ENCODE data around the gene PALM.

The PALM gene

DNA sequence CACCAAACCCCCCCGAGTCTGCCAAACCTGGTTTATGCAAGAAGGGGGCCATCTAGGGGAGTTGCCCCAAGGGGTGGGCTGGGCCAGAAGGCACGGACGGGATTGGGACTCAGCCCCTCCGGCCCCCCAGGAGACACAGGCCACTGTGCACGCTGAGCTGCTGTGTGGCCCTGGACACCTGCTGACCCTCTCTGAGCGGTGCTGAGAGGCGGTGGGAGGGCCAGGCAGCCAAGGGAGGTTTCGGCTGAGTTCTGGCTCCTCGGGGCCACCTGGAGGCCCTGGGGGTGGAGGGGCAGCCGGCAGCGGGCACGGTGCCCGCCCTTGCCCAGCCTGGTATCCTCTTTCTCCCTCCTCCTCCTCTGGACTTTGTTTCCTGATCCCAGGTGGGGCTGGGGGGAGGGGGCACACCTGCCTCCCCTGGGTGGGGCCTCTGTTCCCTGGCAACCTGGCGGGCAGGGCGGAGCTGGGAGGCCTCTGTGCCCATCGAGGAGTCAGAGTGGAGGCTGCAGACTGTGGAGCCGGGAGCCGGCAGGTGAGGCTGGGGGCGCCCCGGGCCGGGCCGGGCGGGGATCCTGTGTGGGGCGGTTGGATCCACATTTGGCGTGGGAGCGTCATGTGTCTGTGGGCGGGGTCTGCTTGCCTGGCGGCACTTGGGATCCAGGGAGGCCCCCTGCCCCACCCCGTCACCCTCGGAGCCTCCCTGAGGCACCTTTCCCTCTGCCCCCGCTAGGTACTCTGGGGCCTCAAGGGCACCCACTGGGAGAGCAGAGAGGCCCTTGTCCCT is 42.1 kb downstream of the PALM start, which contains the start of gene MISP:
TSS of gene MISP (plus strand) at position 473 of the 784 bp plus-strand sequence. CDS start 5,835 bp downstream, outside the sequence.
- peaks cover 0 to 18% (median 13%) of the 10 kb centered on the region in 5 donors for H3K36me3 ChIP-seq (ENCODE audit: control insufficient read depth in 5 of 5, insufficient read depth in 5 of 5, low read length in 5 of 5)

DNA sequence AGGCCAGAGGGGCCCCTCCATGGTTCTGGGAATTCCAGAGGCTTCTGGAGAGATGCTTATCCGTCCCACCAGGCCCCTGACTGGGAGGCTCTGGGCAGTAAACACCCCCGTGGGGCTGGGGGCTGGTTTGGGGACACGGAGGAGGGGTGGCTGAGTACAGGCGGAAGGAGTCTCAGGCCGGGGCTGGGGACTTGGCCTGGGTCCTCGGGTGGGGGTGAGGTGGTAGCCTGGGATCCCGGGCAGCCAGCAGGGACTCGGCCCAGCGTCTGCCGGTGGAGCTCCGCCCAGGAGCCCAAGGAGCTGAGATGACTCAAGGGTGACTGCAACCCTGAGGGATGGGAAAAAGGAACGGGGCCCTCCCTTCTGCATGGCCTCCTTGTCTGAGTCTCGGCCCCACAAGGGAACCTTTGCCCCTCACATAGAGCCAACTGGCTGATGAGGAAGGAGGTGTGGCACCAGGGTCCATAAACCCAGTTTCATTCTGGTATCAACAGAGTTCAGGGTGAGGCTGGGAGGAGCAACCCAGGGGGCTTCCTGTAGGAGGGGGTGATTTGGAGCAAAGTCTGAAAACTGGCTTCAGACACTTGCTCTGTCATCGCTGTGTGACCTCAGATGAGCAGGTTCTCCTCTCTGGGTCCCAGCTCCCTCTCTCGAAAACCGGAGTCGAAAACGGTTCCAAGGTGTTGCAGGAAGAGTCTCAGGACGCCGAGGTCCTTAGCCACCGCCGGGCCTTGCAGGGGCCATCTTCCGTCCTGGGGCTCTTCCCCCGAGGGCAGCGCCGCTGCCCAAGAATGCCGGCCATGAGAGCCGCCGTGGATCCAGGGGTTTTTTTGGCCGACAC is 43.0 kb downstream of the PALM start:
- Histone ChIP-seq H3K9me3 (ENCODE audit: control insufficient read depth in 5 of 5, low read length in 5 of 5) (peaks cover 0 to 10% (median 9%) of the 10 kb centered on the region in 5 donors), H3K27me3 (ENCODE audit: control insufficient read depth in 5 of 5, insufficient read depth in 4 of 5, low read length in 5 of 5) (peaks cover 0 to 3% (median 0%) of the 10 kb centered on the region in 5 donors), H3K36me3 (ENCODE audit: control insufficient read depth in 5 of 5, insufficient read depth in 5 of 5, low read length in 5 of 5) (peaks cover 0 to 12% (median 6%) of the 10 kb centered on the region in 5 donors), H3K27ac (ENCODE audit: low read depth, low read length) (no peak overlapping the region), H3K4me3 (ENCODE audit: low read depth in 1 of 5, low read length in 5 of 5) (no peak overlapping the region), H3K9ac (ENCODE audit: low read length in 5 of 5) (no peak overlapping the region), H3K4me1 (ENCODE audit: control insufficient read depth in 5 of 5, insufficient read depth in 5 of 5, low read length in 5 of 5) (peaks cover 0 to 13% (median 6%) of the 10 kb centered on the region in 5 donors)

More for the DNA sequence above, 42.1 kb downstream of the PALM start, which contains the start of gene MISP:
- Histone ChIP-seq H3K27me3 (ENCODE audit: control insufficient read depth in 5 of 5, insufficient read depth in 4 of 5, low read length in 5 of 5) (peaks cover 0 to 3% (median 0%) of the 10 kb centered on the region in 5 donors), H3K9me3 (ENCODE audit: control insufficient read depth in 5 of 5, low read length in 5 of 5) (peaks cover 0 to 13% (median 10%) of the 10 kb centered on the region in 5 donors), H3K9ac (ENCODE audit: low read length in 5 of 5) (no peak within 1 kb of the TSS), H3K4me1 (ENCODE audit: control insufficient read depth in 5 of 5, insufficient read depth in 5 of 5, low read length in 5 of 5) (peaks cover 0 to 13% (median 6%) of the 10 kb centered on the region in 5 donors), H3K4me3 (ENCODE audit: low read depth in 1 of 5, low read length in 5 of 5) (no peak within 1 kb of the TSS), H3K27ac (ENCODE audit: low read depth, low read length) (no peak within 1 kb of the TSS)

DNA sequence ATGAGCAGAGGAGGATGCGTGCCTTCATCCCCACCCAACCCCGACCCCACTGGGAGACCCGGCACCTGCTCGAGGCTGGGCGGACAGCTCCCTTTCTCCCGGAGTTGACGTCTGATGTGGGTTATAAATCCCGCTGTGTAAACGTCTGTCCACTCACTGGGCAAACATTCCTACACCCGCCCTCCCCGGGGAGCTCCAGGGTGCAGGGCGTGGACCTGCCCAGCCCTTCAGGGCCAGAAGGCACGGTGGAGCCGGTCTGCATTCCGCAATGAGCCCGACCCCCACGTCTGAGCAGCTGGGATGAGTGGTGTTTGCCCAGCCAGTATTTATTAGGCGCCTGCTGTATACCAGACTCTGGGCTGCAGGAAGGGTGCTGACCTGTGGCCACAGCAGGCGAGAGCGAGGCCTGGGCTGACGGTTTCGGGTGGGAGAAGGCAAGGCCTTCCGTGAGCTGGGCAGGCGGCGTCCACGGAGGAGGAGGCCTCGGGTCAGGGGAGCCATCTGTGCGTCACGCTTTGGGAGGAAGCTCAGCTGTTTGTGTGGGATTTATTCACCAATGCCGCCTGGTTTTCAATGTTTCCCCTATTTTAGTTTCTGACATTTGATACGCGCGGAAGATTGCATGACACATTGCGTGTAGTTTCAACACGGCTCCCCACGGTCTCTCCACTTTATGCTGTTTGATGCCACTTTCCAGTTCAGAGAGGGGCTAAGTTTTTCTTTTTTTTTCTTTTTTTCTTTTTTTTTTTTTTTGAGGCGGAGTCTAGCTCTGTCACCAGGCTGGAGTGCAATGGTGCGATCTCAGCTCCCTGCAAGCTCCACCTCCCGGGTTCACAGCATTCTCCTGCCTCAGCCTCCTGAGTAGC is 44.1 kb downstream of the PALM start:
- H3K27me3 ChIP-seq (ENCODE audit: control insufficient read depth in 5 of 5, insufficient read depth in 4 of 5, low read length in 5 of 5), result peaks cover 0 to 3% (median 0%) of the 10 kb centered on the region in 5 donors

DNA sequence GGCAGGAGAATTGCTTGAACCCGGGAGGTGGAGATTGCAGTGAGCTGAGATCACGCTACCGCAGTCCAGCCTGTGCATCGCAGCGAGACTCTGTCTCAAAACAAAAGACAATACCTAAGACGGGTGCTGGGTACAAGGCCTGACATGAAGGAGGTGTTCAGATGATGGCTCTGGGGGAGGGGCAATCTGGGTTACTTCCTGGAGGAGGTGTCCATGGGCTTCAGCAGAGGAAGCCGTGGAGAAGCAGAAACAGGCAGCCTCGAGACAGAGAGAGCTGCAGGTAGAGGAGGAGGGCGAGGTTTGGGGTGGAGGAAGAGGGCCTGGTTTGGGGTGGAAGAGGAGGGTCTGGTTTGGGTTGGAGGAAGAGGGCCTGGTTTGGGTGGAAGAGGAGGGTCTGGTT is 45.8 kb downstream of the PALM start:
- Histone ChIP-seq H3K9me3 (ENCODE audit: control insufficient read depth in 5 of 5, low read length in 5 of 5) (peaks cover 0 to 12% (median 8%) of the 10 kb centered on the region in 5 donors), H3K27ac (ENCODE audit: low read depth, low read length) (no peak overlapping the region), H3K9ac (ENCODE audit: low read length in 5 of 5) (no peak overlapping the region), H3K36me3 (ENCODE audit: control insufficient read depth in 5 of 5, insufficient read depth in 5 of 5, low read length in 5 of 5) (no peaks in the 10 kb centered on the region), H3K4me1 (ENCODE audit: control insufficient read depth in 5 of 5, insufficient read depth in 5 of 5, low read length in 5 of 5) (peaks cover 0 to 13% (median 6%) of the 10 kb centered on the region in 5 donors), H3K4me3 (ENCODE audit: low read depth in 1 of 5, low read length in 5 of 5) (no peak overlapping the region), H3K27me3 (ENCODE audit: control insufficient read depth in 5 of 5, insufficient read depth in 4 of 5, low read length in 5 of 5) (peaks cover 0 to 3% (median 0%) of the 10 kb centered on the region in 5 donors)

More for the DNA sequence above, 44.1 kb downstream of the PALM start:
- H3K27ac ChIP-seq (ENCODE audit: low read depth, low read length), result peak overlapping the region; percentile 42
- no peak overlapping the region for H3K9ac ChIP-seq (ENCODE audit: low read length in 5 of 5)
- H3K4me3 ChIP-seq (ENCODE audit: low read depth in 1 of 5, low read length in 5 of 5), result no peak overlapping the region
- H3K36me3 ChIP-seq (ENCODE audit: control insufficient read depth in 5 of 5, insufficient read depth in 5 of 5, low read length in 5 of 5), result peaks cover 0 to 2% (median under 1%) of the 10 kb centered on the region in 5 donors
- peaks cover 0 to 4% (median 2%) of the 10 kb centered on the region in 5 donors for H3K9me3 ChIP-seq (ENCODE audit: control insufficient read depth in 5 of 5, low read length in 5 of 5)
- peaks cover 0 to 13% (median 6%) of the 10 kb centered on the region in 5 donors for H3K4me1 ChIP-seq (ENCODE audit: control insufficient read depth in 5 of 5, insufficient read depth in 5 of 5, low read length in 5 of 5)

DNA sequence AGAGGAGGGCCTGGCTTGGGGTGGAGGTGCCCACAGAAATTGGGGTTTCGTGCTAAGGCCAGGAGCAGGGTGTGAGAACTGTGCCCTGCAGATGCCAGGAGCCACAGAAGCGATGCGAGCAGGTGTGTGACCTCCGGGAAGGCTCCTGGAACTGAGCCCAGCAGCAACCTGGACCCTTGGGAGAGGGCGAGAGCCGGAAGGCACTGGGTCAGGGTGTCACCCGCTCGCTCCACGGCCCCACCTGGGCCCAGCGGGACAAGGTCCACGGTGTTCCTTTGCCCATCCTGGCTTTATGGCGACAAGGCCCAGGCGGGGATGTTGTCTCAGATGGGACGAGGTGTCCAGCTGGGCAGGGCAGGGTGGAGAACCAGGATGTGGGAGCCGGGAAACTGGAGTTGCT is 46.3 kb downstream of the PALM start:
- peaks cover 0 to 13% (median 6%) of the 10 kb centered on the region in 5 donors for H3K4me1 ChIP-seq (ENCODE audit: control insufficient read depth in 5 of 5, insufficient read depth in 5 of 5, low read length in 5 of 5)

DNA sequence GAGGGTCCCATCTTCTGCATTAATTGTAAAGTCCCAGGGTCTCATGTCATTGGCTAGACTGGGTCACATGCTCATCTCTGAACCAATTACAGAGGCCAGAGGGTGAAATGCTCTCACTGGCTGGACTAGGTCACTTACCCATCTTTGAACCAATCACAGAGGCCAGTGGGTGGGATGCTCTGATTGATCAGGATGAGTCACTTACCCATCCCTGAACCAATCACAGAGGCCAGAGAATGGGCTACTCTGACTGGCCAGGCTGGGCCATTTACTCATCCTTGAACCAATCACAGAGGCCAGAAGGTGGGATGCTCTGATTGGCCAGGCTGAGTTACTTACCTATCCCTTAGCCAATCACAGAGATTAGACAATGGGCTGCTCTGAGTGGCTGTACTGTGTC is 47.5 kb downstream of the PALM start:
- no peak overlapping the region for H3K27ac ChIP-seq (ENCODE audit: low read depth, low read length)
- peaks cover 0 to 12% (median 8%) of the 10 kb centered on the region in 5 donors for H3K9me3 ChIP-seq (ENCODE audit: control insufficient read depth in 5 of 5, low read length in 5 of 5)
- no peaks in the 10 kb centered on the region for H3K27me3 ChIP-seq (ENCODE audit: control insufficient read depth in 5 of 5, insufficient read depth in 4 of 5, low read length in 5 of 5)
- H3K4me3 ChIP-seq (ENCODE audit: low read depth in 1 of 5, low read length in 5 of 5), result no peak overlapping the region
- no peaks in the 10 kb centered on the region for H3K36me3 ChIP-seq (ENCODE audit: control insufficient read depth in 5 of 5, insufficient read depth in 5 of 5, low read length in 5 of 5)
- H3K9ac ChIP-seq (ENCODE audit: low read length in 5 of 5), result no peak overlapping the region
- peaks cover 0 to 13% (median 6%) of the 10 kb centered on the region in 5 donors for H3K4me1 ChIP-seq (ENCODE audit: control insufficient read depth in 5 of 5, insufficient read depth in 5 of 5, low read length in 5 of 5)

More for the DNA sequence above, 46.3 kb downstream of the PALM start:
- Histone ChIP-seq H3K4me3 (ENCODE audit: low read depth in 1 of 5, low read length in 5 of 5) (no peak overlapping the region), H3K9ac (ENCODE audit: low read length in 5 of 5) (no peak overlapping the region), H3K36me3 (ENCODE audit: control insufficient read depth in 5 of 5, insufficient read depth in 5 of 5, low read length in 5 of 5) (no peaks in the 10 kb centered on the region), H3K27me3 (ENCODE audit: control insufficient read depth in 5 of 5, insufficient read depth in 4 of 5, low read length in 5 of 5) (peaks cover 0 to 3% (median 0%) of the 10 kb centered on the region in 5 donors), H3K27ac (ENCODE audit: low read depth, low read length) (no peak overlapping the region), H3K9me3 (ENCODE audit: control insufficient read depth in 5 of 5, low read length in 5 of 5) (peaks cover 0 to 12% (median 8%) of the 10 kb centered on the region in 5 donors)

DNA sequence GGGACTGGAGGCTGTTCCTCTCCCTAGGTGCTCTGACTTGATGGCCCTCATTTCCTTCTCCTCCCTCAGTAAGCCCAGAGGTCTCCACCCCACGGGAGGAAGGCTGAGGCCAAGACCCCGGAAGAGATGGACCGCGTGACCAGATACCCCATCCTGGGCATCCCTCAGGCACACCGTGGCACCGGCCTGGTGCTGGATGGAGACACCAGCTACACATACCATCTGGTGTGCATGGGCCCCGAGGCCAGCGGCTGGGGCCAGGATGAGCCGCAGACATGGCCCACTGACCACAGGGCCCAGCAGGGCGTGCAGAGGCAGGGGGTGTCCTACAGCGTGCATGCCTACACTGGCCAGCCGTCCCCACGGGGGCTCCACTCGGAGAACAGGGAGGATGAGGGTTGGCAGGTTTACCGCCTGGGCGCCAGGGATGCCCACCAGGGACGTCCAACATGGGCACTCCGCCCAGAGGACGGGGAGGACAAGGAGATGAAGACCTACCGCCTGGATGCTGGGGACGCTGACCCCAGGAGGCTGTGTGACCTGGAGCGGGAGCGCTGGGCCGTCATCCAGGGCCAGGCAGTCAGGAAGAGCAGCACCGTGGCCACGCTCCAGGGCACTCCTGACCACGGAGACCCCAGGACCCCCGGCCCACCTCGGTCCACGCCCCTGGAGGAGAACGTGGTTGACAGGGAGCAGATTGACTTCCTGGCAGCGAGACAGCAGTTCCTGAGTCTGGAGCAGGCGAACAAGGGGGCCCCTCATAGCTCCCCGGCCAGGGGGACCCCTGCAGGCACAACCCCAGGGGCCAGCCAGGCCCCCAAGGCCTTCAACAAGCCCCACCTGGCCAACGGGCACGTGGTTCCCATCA is 48.3 kb downstream of the PALM start:
- no peak overlapping the region for H3K9ac ChIP-seq (ENCODE audit: low read length in 5 of 5)
- no peak overlapping the region for H3K4me3 ChIP-seq (ENCODE audit: low read depth in 1 of 5, low read length in 5 of 5)
- no peak overlapping the region for H3K27ac ChIP-seq (ENCODE audit: low read depth, low read length)
- H3K4me1 ChIP-seq (ENCODE audit: control insufficient read depth in 5 of 5, insufficient read depth in 5 of 5, low read length in 5 of 5), result peaks cover 0 to 12% (median 6%) of the 10 kb centered on the region in 5 donors
- H3K36me3 ChIP-seq (ENCODE audit: control insufficient read depth in 5 of 5, insufficient read depth in 5 of 5, low read length in 5 of 5), result no peaks in the 10 kb centered on the region
- no peaks in the 10 kb centered on the region for H3K27me3 ChIP-seq (ENCODE audit: control insufficient read depth in 5 of 5, insufficient read depth in 4 of 5, low read length in 5 of 5)
- H3K9me3 ChIP-seq (ENCODE audit: control insufficient read depth in 5 of 5, low read length in 5 of 5), result peaks cover 0 to 12% (median 8%) of the 10 kb centered on the region in 5 donors

DNA sequence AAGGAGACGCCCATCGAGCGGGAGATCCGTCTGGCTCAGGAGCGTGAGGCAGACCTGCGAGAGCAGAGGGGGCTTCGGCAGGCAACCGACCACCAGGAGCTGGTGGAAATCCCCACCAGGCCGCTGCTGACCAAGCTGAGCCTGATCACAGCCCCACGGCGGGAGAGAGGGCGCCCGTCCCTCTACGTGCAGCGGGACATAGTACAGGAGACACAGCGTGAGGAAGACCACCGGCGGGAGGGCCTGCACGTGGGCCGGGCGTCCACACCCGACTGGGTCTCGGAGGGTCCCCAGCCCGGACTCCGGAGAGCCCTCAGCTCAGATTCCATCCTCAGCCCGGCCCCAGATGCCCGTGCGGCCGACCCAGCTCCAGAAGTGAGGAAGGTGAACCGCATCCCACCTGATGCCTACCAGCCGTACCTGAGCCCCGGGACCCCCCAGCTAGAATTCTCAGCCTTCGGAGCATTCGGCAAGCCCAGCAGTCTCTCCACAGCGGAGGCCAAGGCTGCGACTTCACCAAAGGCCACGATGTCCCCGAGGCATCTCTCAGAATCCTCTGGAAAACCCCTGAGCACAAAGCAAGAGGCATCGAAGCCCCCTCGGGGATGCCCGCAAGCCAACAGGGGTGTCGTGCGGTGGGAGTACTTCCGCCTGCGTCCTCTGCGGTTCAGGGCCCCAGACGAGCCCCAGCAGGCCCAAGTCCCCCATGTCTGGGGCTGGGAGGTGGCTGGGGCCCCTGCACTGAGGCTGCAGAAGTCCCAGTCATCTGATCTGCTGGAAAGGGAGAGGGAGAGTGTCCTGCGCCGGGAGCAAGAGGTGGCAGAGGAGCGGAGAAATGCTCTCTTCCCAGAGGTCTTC is 49.3 kb downstream of the PALM start:
- H3K4me1 ChIP-seq (ENCODE audit: control insufficient read depth in 5 of 5, insufficient read depth in 5 of 5, low read length in 5 of 5), result peaks cover 0 to 6% (median 1%) of the 10 kb centered on the region in 5 donors
- H3K27ac ChIP-seq (ENCODE audit: low read depth, low read length), result no peak overlapping the region
- H3K4me3 ChIP-seq (ENCODE audit: low read depth in 1 of 5, low read length in 5 of 5), result no peak overlapping the region
- H3K9me3 ChIP-seq (ENCODE audit: control insufficient read depth in 5 of 5, low read length in 5 of 5), result peaks cover 0 to 12% (median 8%) of the 10 kb centered on the region in 5 donors
- H3K27me3 ChIP-seq (ENCODE audit: control insufficient read depth in 5 of 5, insufficient read depth in 4 of 5, low read length in 5 of 5), result no peaks in the 10 kb centered on the region
- no peak overlapping the region for H3K9ac ChIP-seq (ENCODE audit: low read length in 5 of 5)
- H3K36me3 ChIP-seq (ENCODE audit: control insufficient read depth in 5 of 5, insufficient read depth in 5 of 5, low read length in 5 of 5), result no peaks in the 10 kb centered on the region
